Measurements from ENCODE around the gene OSR1. TPM values are rescaled to one million over a fixed set of nuclear protein-coding genes. Genes with fewer than 3 reads are reported as not detected.
"Not testable (repeated sequence)": the region's sequence is repeated elsewhere in the genome, so short reads cannot be mapped to it uniquely, and the experiment has no call there.

Gene OSR1
- total RNA-seq = not detected in 2 replicates

DNA sequence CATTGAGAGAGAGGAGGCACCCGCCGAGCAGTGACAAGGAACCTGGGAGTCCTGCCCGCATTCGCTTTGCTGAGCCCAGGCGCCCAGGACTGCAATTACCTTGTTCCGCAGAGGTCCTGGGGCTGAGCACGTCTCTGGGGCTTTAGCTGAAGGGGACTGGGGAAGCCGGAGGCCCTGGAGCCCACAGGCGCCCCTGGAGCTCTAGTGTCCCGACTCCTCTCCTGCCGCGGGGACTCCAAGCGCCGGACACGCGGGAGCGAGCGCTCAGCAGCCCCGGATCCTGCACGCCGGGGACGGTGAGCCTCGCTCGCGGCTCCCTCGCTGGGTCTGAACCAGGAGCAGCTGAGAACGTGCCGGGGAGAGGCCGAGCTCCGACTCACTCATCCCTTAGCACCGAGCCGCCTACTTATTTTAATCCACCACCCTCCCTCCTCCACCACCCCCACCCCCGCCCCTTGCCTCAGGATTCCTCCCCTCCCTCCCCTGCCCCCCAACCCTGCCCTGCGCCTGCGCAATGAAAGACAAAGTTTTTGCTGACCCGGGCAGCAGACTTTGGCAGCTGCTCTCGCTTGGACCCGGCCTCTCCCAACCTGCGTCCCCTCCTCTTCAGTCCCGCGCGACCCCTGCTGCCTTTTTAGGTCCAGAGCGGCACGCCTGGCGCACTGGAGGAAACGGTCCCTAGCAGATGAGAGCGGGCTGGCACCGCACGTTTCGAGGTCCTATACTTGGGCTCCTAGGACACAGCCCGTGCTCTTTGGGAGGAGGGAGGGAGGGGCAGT, at the start of gene OSR1:
OSR1 (minus strand) TSS at position 382 of the 779 bp plus-strand sequence. CDS start 4,818 bp downstream, outside the sequence.
- intact Hi-C loops (cut with micrococcal nuclease) = loop anchor here (1.0 kb wide), 1 partner anchor 8 kb away; no protein-coding TSS in a partner anchor

- intact Hi-C loops (cut with micrococcal nuclease) = no loop called here
Observed at GRCh38 chr2:19403785-19404184, 45.4 kb upstream of the OSR1 start.

DNA sequence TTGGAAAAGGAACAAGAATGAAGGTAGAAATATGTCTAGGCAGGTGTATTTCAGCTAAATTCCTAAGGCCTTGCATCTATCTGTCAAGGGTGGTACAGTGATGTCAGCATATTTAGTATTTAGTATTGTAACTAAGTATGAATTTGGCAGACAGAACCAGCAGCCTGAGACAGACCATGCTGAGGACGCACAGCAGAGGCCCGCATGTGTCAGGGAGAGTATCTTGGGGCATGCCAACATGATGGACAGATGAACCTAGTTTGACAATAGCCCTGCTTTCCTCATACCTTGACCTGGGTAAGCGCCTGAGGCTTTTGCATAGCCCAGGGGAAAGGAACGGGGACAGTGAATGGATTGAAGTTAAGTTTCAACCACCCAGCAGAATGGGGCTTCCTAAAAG, 33.8 kb upstream of the OSR1 start:
- intact Hi-C loops (cut with micrococcal nuclease) = no loop called here

- intact Hi-C loops (cut with micrococcal nuclease) = not testable (repeated sequence)
Observed at GRCh38 chr2:19389469-19389868, 31.0 kb upstream of the OSR1 start.

DNA sequence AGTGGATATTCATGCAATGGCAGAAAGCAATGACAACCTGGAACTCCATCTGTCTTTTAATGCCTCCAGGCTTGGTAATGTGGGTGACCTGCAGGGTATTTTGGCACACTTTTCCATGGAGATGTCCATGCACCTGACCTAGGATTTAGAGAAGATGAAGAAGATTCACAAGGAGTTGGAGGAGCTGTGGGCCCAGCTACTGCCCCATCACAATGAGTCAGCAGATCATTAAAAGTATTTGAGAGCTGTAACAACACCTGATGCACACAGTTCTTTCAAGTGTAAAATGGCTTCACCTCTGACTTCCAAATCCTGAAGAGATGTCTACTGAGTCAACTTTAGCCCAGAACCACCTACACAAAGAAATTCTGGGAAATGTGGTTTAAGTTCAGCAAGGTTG, 22.1 kb upstream of the OSR1 start:
- intact Hi-C loops (cut with micrococcal nuclease) = no loop called here

GRCh38 chr2:19378939-19379338, 20.5 kb upstream of the OSR1 start:
- intact Hi-C loops (cut with micrococcal nuclease) = no loop called here

- intact Hi-C loops (cut with micrococcal nuclease) = no loop called here
Observed at GRCh38 chr2:19377717-19378116, 19.3 kb upstream of the OSR1 start.

DNA sequence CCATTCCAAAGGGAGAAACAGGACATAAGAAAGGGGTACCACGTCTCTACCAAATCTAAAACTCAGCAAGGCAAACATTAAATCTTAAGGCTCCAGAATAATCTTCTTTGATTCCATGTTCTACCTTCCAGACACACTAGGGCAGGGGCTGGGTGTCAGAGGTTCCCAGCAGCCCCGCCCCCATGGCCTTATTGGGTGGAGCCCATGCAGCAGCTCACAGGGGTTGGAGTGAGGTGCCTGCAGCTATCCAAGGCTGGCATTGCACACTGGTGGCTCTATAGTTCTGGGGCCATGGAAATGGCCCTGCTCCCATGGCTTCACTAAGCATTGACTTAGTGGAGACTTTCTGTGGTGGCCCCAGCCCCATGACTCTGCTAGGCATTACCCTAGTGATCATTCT, 14.9 kb upstream of the OSR1 start:
- intact Hi-C loops (cut with micrococcal nuclease) = no loop called here

DNA sequence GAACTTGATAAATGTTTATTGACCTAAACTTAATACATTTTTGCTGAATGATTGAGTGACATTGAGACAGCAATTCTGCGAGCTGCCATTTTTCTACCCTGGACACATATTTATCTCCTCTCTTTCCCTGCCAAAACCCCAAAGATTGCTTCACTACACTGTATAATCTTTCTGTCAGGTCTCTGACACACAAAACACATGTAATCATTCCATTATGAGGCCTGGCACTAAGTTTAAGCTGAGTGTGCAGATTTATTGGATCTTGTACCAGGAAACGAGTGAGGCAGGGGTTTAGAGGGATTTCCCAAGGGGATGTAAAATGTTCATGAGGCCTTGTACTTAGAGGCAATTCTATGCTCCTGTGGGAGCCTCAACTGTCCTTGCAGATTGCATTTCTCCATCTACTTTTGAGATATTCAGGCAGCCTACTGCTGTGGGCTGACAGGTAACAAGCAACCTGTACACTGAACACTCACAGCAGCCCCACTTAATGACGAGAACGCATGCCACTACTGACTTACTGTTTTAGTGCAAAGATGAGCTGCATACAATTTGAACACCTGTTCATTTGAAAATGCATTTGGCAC, 13.7 kb upstream of the OSR1 start:
- intact Hi-C loops (cut with micrococcal nuclease) = no loop called here

DNA sequence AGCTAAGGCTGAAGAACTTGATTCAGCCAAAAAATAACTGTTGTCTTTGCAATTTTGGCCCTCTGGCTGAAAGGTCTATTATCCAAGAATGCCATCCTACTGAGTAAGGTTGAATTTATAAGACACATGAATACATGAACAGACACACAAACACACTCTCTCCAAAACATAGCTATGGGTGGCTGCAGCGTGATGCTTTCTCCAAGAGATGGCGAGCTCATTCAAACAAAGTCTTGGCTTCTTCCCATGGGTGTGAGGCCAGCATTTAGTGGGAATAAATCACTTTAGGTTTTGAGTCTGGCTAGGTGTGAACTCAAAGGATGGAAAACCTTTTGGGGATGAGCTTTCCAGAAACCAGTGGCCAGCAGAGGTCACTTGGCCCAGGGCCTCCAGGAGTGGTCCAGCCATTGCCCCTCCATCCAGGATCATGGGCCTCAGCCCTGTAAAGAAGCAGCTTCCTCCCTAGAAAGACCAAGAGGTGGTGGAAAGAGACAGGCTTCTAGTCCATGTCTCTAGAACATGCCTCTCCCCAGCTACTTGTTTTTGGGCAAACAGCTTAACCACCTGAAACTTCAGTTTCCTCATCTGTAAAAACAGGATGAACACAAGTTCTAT, 11.0 kb upstream of the OSR1 start:
- intact Hi-C loops (cut with micrococcal nuclease) = loop anchor here (10.0 kb wide), 1 partner anchor 1495 kb away; the partner anchor contains the start of gene KCNS3

DNA sequence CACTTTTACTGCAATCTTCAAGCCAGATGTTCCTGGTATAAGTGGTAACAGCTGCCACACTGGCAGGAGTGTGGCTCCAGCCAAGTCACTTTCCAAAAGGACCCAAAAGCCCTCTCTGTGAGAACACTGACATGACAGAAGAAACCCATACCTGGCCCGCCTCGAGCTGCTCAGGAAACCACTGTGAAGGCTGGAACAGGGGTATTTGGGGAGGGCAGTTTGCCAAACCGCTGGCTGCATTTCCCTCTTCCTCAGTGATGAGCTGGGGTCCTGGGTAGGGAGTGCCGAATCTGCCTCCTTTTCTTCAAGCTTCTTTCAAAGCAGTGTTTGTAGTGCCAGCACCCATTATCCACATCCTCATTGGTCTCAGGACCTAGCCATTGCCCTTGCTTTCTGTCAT, 10.3 kb upstream of the OSR1 start:
- intact Hi-C loops (cut with micrococcal nuclease) = loop anchor here (10.0 kb wide), 1 partner anchor 1494 kb away; the partner anchor contains the start of gene KCNS3

DNA sequence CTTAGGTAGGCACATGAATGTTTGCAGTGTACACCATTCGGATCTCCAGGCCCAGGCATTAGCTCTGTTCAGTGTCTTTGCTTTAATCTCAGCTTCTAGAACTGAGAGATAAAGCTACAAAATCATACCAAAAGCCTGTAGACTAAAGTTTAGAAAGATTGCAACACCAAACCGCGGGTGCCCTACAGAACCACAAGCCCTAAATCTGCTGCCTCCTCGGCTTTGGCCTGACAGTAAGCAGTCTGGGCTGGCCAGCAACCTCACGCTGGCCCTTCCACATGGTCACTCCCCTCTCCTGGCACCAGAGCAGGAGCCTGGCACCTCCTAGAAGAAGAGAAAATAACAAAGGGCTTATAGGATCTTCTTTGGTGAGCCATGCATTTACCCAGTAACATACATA, 8.9 kb upstream of the OSR1 start:
- intact Hi-C loops (cut with micrococcal nuclease) = loop anchor here (10.0 kb wide), 1 partner anchor 1493 kb away; the partner anchor contains the start of gene KCNS3

DNA sequence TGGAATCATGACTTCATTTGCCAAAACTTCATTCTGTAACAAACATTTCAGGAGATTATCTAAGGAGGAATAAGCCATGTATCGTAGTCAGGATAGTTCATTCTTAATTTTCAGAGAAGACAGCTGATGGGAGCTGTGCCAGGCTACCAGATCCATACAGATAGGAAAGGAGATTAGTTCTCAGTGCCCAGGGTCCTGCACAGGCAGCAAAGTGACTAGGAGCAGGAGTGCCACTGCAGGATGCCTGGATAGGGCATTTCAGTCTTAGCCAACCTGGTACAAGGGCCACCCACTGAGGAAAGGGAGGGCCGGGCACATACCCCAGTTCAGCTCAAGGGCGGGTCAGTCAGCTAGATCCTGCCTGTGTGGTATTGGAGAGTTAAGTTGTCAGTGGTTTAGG, 6.7 kb upstream of the OSR1 start:
- intact Hi-C loops (cut with micrococcal nuclease) = loop anchor here (10.0 kb wide), 1 partner anchor 1490 kb away; the partner anchor contains the start of gene KCNS3

DNA sequence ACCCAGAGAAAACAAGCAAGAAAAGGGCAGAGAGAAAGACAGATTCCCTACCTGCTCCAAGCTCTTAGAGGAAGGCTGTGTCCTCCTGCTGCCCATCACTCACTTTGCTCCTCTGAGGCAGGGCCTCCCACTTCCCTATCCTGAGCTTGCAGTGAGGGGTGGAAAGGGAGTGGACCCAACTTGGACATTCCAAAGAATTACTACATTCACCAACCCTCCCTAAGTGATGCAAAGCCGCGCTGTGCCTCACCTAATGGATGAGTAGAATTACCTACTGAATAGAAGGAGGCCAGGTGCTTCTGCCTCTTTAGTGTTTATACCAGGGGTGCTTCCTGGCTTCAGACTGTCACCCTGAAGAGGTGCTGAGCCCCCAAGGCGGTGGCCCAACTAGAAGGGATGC, 5.6 kb upstream of the OSR1 start:
- intact Hi-C loops (cut with micrococcal nuclease) = loop anchor here (5.0 to 10.0 kb wide), 2 partner anchors 503 to 1489 kb away; partner anchors contain the start of gene KCNS3

DNA sequence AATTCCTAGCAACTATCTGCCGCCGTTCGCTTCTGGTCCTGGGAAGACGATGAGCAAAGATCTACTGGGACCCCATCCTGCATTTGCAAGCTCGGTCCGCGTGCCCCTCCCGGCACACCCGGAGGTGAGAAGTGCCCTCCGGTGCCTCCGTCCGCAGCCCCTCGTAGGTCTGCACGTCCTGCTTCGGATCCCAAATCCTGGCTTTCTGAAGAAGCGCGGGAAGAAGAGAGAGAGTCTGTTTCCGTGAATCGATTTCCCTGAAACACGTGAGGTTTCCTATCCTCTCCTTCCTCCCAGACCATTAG, 5.0 kb upstream of the OSR1 start:
- intact Hi-C loops (cut with micrococcal nuclease) = loop anchor here (5.0 to 10.0 kb wide), 2 partner anchors 504 to 1489 kb away; partner anchors contain the start of gene KCNS3

GRCh38 chr2:19362755-19363473, 4.5 kb upstream of the OSR1 start:
- intact Hi-C loops (cut with micrococcal nuclease) = loop anchor here (1.0 to 10.0 kb wide), 4 partner anchors 15 to 1488 kb away; partner anchors contain the start of gene KCNS3

DNA sequence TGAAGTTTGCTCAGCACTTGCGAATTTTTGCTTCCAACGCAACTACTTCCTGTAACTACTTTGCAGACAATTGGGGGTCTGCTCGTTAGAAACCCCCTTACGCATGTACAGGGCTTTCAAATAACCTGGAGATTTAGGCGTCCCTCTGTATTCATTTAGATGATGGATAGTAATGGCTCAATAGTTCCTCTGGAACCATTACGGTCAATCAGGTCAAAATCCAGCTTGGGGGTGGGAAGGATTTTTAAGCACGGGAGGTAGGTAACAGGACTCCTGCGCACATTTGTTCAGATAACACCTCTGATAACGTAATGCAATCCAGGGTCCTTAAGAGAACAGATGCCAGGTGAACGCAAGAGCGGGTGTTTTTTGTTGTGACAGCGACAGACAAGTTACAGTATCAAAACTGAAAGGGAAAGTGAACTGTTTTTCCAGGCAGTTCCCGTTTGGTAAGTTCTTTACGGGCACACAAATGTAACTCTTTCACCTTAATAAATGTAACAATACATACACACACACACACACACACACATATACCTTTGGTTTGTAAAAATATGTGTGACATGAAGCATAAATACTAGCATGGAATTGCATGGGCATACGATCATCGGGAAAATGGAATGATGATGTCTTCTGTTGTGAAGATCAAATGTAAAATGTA, 3.8 kb upstream of the OSR1 start:
- intact Hi-C loops (cut with micrococcal nuclease) = loop anchor here (1.0 to 10.0 kb wide), 4 partner anchors 14 to 1487 kb away; partner anchors contain the start of gene KCNS3

- intact Hi-C loops (cut with micrococcal nuclease) = loop anchor here (5.0 to 10.0 kb wide), 2 partner anchors 506 to 1487 kb away; partner anchors contain the start of gene KCNS3
Observed at GRCh38 chr2:19361325-19361990, 3.0 kb upstream of the OSR1 start.

GRCh38 chr2:19360966-19361321, 2.5 kb upstream of the OSR1 start:
- intact Hi-C loops (cut with micrococcal nuclease) = loop anchor here (5.0 to 10.0 kb wide), 2 partner anchors 506 to 1486 kb away; partner anchors contain the start of gene KCNS3
